Activated CD8-positive, alpha-beta T cell treated with anti-CD3 and anti-CD28 coated beads for 36 hours (primary cell): ENCODE measurements around the gene TMEM109. TPM values are rescaled to one million over a fixed set of nuclear protein-coding genes. Genes with fewer than 3 reads are reported as not detected.

Source experiments
- ATAC-seq: fragments of 200-7000 bp; cut with Tn5 transposase; one replicate; pipeline ENCODE4 v1.10.0; 2021; ENCODE audit warnings: mild to moderate bottlenecking, moderate library complexity
- CTCF ChIA-PET: fragments of 350-600 bp; sonication (Branson Sonifier 250); formaldehyde crosslinking; loops from one replicate; lab custom pipeline; 2021; ENCODE audit warnings: antibody characterized with exemption; lab: Charles Lee
- POLR2A ChIA-PET: fragments of 350-600 bp; sonication (Branson Sonifier 250); formaldehyde crosslinking; loops from one replicate; lab custom pipeline; 2021; ENCODE audit warnings: antibody characterized with exemption; lab: Charles Lee
- DNase-seq: peaks from one replicate; pipeline ENCODE4 v3.0.0-alpha.2; 2020
- H3K27ac Mint-ChIP-seq: one replicate; pipeline ENCODE4 v1.8.0; 2021; ENCODE audit warnings: mild to moderate bottlenecking, mixed read lengths
- H3K27me3 Mint-ChIP-seq: one replicate; pipeline ENCODE4 v1.8.0; 2021; ENCODE audit warnings: mixed read lengths
- H3K36me3 Mint-ChIP-seq: one replicate; pipeline ENCODE4 v1.8.0; 2021; ENCODE audit warnings: low read depth, mixed read lengths
- H3K4me1 Mint-ChIP-seq: one replicate; pipeline ENCODE4 v1.8.0; 2021; ENCODE audit warnings: low read depth, mixed read lengths
- H3K4me3 Mint-ChIP-seq: one replicate; pipeline ENCODE4 v1.8.0; 2021; ENCODE audit warnings: mild to moderate bottlenecking, moderate library complexity, mixed read lengths
- H3K9me3 Mint-ChIP-seq: one replicate; pipeline ENCODE4 v1.8.0; 2021; ENCODE audit warnings: mixed read lengths
- CTCF ChIP-seq: fragments of 200-600 bp; IDR thresholded peaks from one replicate; pipeline ENCODE4 v1.8.0; 2022; ENCODE audit warnings: antibody characterized with exemption, mild to moderate bottlenecking
- intact Hi-C: fragments of 100-400 bp; cut with micrococcal nuclease; formaldehyde crosslinking; loops from one replicate; pipeline ENCODE4 v1.10.0; 2022
- total RNA-seq, 2 experiments: library from RNA; stranded (reverse); gene quantifications; one replicate each; pipeline ENCODE4 v1.2.3, GENCODE V29; 2021

The TMEM109 gene
- total RNA-seq, 2 experiments from 2014 or later = 93.2 to 101 TPM

GRCh38 chr11:60912851-60913528 is 968 bp upstream of the TMEM109 start:
- peak overlapping the region; percentile 90 for H3K4me3 Mint-ChIP-seq
- no peak for TF ChIP-seq CTCF
- H3K27ac Mint-ChIP-seq = peak overlapping the region; percentile 97
- ATAC-seq (no peak), DNase-seq (no peak)
- intact Hi-C loops = no loop called here
- no peaks in the 10 kb centered on the region for H3K27me3 Mint-ChIP-seq
- no peaks in the 10 kb centered on the region for H3K9me3 Mint-ChIP-seq
- peaks cover 17% of the 10 kb centered on the region for H3K36me3 Mint-ChIP-seq
- ChIA-PET POLR2A (interaction anchor here (0.8 to 2.0 kb wide), 7 partner anchors 9 to 198 kb away, joined by 3 to 6 read pairs (median 4); partner anchors contain the start of gene CD6), CTCF (interaction anchor here (1.0 to 7.4 kb wide), 8 partner anchors 10 to 423 kb away, joined by 3 to 88 read pairs (median 3); partner anchors contain the start of gene PRPF19)
- H3K4me1 Mint-ChIP-seq = peaks cover 61% of the 10 kb centered on the region

- Mint-ChIP-seq H3K9me3 (no peaks in the 10 kb centered on the region), H3K4me3 (peak overlapping the region; percentile 90), H3K4me1 (peaks cover 76% of the 10 kb centered on the region), H3K27ac (peak overlapping the region; percentile 89), H3K36me3 (peaks cover 23% of the 10 kb centered on the region), H3K27me3 (no peaks in the 10 kb centered on the region)
- ChIA-PET CTCF (interaction anchor here (0.8 to 7.4 kb wide), 14 partner anchors 9 to 724 kb away, joined by 3 to 88 read pairs (median 4); partner anchors contain the start of genes PRPF19 and TMEM132A), POLR2A (interaction anchor here (0.7 to 3.1 kb wide), 14 partner anchors 9 to 447 kb away, joined by 3 to 38 read pairs (median 4); partner anchors contain the start of genes CD5, CYB561A3, PRPF19 and TMEM132A)
- intact Hi-C loops = loop anchor here (5.0 kb wide), 1 partner anchor 273 kb away; no protein-coding TSS in a partner anchor
- DNase-seq (peak; percentile 59), ATAC-seq (peak; percentile 22)
- no peak for TF ChIP-seq CTCF
These were observed 782 bp downstream of the TMEM109 start for GRCh38 chr11:60914633-60915247.

- H3K4me3 Mint-ChIP-seq = peak overlapping the region; percentile 90
- DNase-seq = peak; percentile 91
- intact Hi-C loops = loop anchor here (5.0 kb wide), 1 partner anchor 272 kb away; no protein-coding TSS in a partner anchor
- peak; percentile 40 for TF ChIP-seq CTCF
- ChIA-PET CTCF (interaction anchor here (0.8 to 7.4 kb wide), 17 partner anchors 8 to 723 kb away, joined by 3 to 88 read pairs (median 4); partner anchors contain the start of genes PRPF19 and TMEM132A), POLR2A (interaction anchor here (0.7 to 3.1 kb wide), 18 partner anchors 8 to 447 kb away, joined by 3 to 38 read pairs (median 4); partner anchors contain the start of genes CD5, CYB561A3, PRPF19 and TMEM132A)
- ATAC-seq = peak; percentile 56
- H3K36me3 Mint-ChIP-seq = peaks cover 29% of the 10 kb centered on the region
- H3K4me1 Mint-ChIP-seq = peaks cover 73% of the 10 kb centered on the region
- H3K27me3 Mint-ChIP-seq = no peaks in the 10 kb centered on the region
- H3K27ac Mint-ChIP-seq = peak overlapping the region; percentile 89
- no peaks in the 10 kb centered on the region for H3K9me3 Mint-ChIP-seq
These were observed 1.4 kb downstream of the TMEM109 start for GRCh38 chr11:60915248-60915914.

GRCh38 chr11:60916669-60917206 is 2.8 kb downstream of the TMEM109 start:
- no peak for ATAC-seq
- POLR2A ChIA-PET = interaction anchor here (0.5 to 3.1 kb wide), 3 partner anchors 12 to 133 kb away, joined by 3 to 38 read pairs (median 3); partner anchors contain the start of gene PRPF19
- H3K4me1 Mint-ChIP-seq = peaks cover 60% of the 10 kb centered on the region
- H3K9me3 Mint-ChIP-seq = no peaks in the 10 kb centered on the region
- CTCF ChIA-PET = interaction anchor here (3.4 to 7.4 kb wide), 2 partner anchors 14 to 213 kb away, joined by 15 to 88 read pairs; partner anchors contain the start of gene PRPF19
- DNase-seq = no peak
- intact Hi-C loops = loop anchor here (5.0 kb wide), 1 partner anchor 271 kb away; no protein-coding TSS in a partner anchor
- H3K36me3 Mint-ChIP-seq = peaks cover 42% of the 10 kb centered on the region
- H3K27ac Mint-ChIP-seq = no peak overlapping the region
- no peaks in the 10 kb centered on the region for H3K27me3 Mint-ChIP-seq
- TF ChIP-seq CTCF = no peak
- peak overlapping the region; percentile 8 for H3K4me3 Mint-ChIP-seq
